GM23338 (cell line): ENCODE measurements around the gene POLR3E. TPM values are rescaled to one million over a fixed set of nuclear protein-coding genes. Genes with fewer than 3 reads are reported as not detected.

Experiments used
- ATAC-seq: fragments of 200-7000 bp; cut with Tn5 transposase; 3 replicates; pipeline ENCODE4 v1.9.1; 2020
- DNase-seq: peaks from one replicate; pipeline ENCODE4 v3.0.0-alpha.2; 2015; ENCODE audit warnings: low spot score
- H2AFZ ChIP-seq: fragments of 200-600 bp; sonication (generic); 2 replicates; pipeline ENCODE4 v1.8.0; 2016; ENCODE audit warnings: antibody characterized with exemption, mild to moderate bottlenecking, moderate library complexity
- H3F3A ChIP-seq: fragments of 200-600 bp; sonication (generic); replicated peaks from 2 replicates; pipeline ENCODE4 v1.8.0; 2017; ENCODE audit warnings: antibody characterized with exemption, mixed run types, low read depth
- H3K27ac ChIP-seq: fragments of 200-600 bp; sonication (generic); 2 replicates; pipeline ENCODE4 v1.6.1; 2016; ENCODE audit warnings: low read depth
- H3K27me3 ChIP-seq: fragments of 200-600 bp; sonication (generic); 2 replicates; pipeline ENCODE4 v1.8.0; 2016; ENCODE audit warnings: mild to moderate bottlenecking, mixed run types, moderate library complexity; ENCODE audit not compliant: insufficient read depth
- H3K36me3 ChIP-seq: fragments of 200-600 bp; sonication (generic); 2 replicates; pipeline ENCODE4 v1.8.0; 2016; ENCODE audit warnings: mild to moderate bottlenecking; ENCODE audit not compliant: insufficient read depth
- H3K4me1 ChIP-seq: fragments of 200-600 bp; sonication (generic); 2 replicates; pipeline ENCODE4 v1.8.0; 2016; ENCODE audit warnings: mild to moderate bottlenecking, moderate library complexity; ENCODE audit not compliant: insufficient read depth
- H3K4me2 ChIP-seq: fragments of 200-600 bp; sonication (generic); 2 replicates; pipeline ENCODE4 v1.7.1; 2017; ENCODE audit warnings: mixed run types
- H3K4me3 ChIP-seq: fragments of 200-600 bp; sonication (generic); 2 replicates; pipeline ENCODE4 v1.6.1; 2016; ENCODE audit warnings: mixed run types
- H3K79me2 ChIP-seq: fragments of 200-600 bp; sonication (generic); replicated peaks from 2 replicates; pipeline ENCODE4 v1.8.0; 2017; ENCODE audit warnings: mild to moderate bottlenecking; ENCODE audit not compliant: insufficient read depth
- H3K9me2 ChIP-seq: fragments of 200-600 bp; sonication (generic); 2 replicates; pipeline ENCODE4 v1.8.0; 2017; ENCODE audit not compliant: insufficient read depth
- H4K20me1 ChIP-seq: fragments of 200-600 bp; sonication (generic); replicated peaks from 2 replicates; pipeline ENCODE4 v1.8.0; 2017; ENCODE audit warnings: mild to moderate bottlenecking; ENCODE audit not compliant: insufficient read depth
- H3K27ac Mint-ChIP-seq: 2 replicates; pipeline ENCODE4 v1.8.0; 2020; ENCODE audit warnings: inconsistent platforms, mild to moderate bottlenecking, moderate library complexity, mixed read lengths
- H3K27me3 Mint-ChIP-seq: 3 replicates; pipeline ENCODE4 v1.8.0; 2022; ENCODE audit warnings: low read depth, mild to moderate bottlenecking, moderate library complexity, mixed read lengths, inconsistent platforms; ENCODE audit not compliant: insufficient read depth, poor library complexity
- H3K36me3 Mint-ChIP-seq: 3 replicates; pipeline ENCODE4 v1.8.0; 2021; ENCODE audit warnings: low read depth, mild to moderate bottlenecking, inconsistent platforms, moderate library complexity, mixed read lengths
- H3K4me1 Mint-ChIP-seq: 3 replicates; pipeline ENCODE4 v1.8.0; 2020; ENCODE audit warnings: mild to moderate bottlenecking, inconsistent platforms, mixed read lengths
- H3K4me3 Mint-ChIP-seq: 3 replicates; pipeline ENCODE4 v1.8.0; 2021; ENCODE audit warnings: moderate library complexity, mild to moderate bottlenecking, inconsistent platforms, mixed read lengths
- H3K9me3 Mint-ChIP-seq: 3 replicates; pipeline ENCODE4 v1.8.0; 2020; ENCODE audit warnings: moderate library complexity, mild to moderate bottlenecking, inconsistent platforms, mixed read lengths
- CREB1 ChIP-seq: fragments of 250-450 bp; sonication (Bioruptor Pico); IDR thresholded peaks from 2 replicates; pipeline ENCODE4 v1.5.0; 2020; ENCODE audit warnings: low read depth, mild to moderate bottlenecking, moderate library complexity
- CTCF ChIP-seq, 2 experiments: fragments of 200-600 bp in 1 of 2; sonication (generic) in 1 of 2; conservative IDR thresholded peaks; 2 replicates each; pipeline versions ENCODE4 v1.5.1 to v1.6.1; 2016 to 2017; ENCODE audit warnings: antibody characterized with exemption in 2 of 2, low read depth in 2 of 2, mild to moderate bottlenecking in 2 of 2, moderate library complexity in 1 of 2
- ETS1 ChIP-seq: IDR thresholded peaks from 2 replicates; pipeline ENCODE4 v1.6.1; 2016; ENCODE audit warnings: antibody characterized with exemption
- EZH2 ChIP-seq: fragments of 200-600 bp; sonication (generic); IDR thresholded peaks from one replicate; pipeline ENCODE4 v1.8.0; 2017; ENCODE audit warnings: antibody characterized with exemption, mild to moderate bottlenecking, low read depth; ENCODE audit not compliant: unreplicated experiment
- EZH2phosphoT487 ChIP-seq: fragments of 200-600 bp; sonication (generic); IDR thresholded peaks from one replicate; pipeline ENCODE4 v1.8.1; 2018; ENCODE audit warnings: antibody characterized with exemption; ENCODE audit not compliant: unreplicated experiment
- JUNB ChIP-seq: IDR thresholded peaks from one replicate; pipeline ENCODE4 v1.6.1; 2016; ENCODE audit warnings: antibody characterized with exemption; ENCODE audit not compliant: unreplicated experiment
- NANOG ChIP-seq: IDR thresholded peaks from 2 replicates; pipeline ENCODE4 v1.6.1; 2016; ENCODE audit warnings: antibody characterized with exemption, borderline replicate concordance
- POLR2AphosphoS5 ChIP-seq: IDR thresholded peaks from 2 replicates; pipeline ENCODE4 v1.6.1; 2016; ENCODE audit warnings: antibody characterized with exemption, low read depth
- REST ChIP-seq: IDR thresholded peaks from one replicate; pipeline ENCODE4 v1.6.1; 2018; ENCODE audit warnings: antibody characterized with exemption; ENCODE audit not compliant: unreplicated experiment
- STAT1 ChIP-seq: IDR thresholded peaks from one replicate; pipeline ENCODE4 v1.6.1; 2016; ENCODE audit warnings: antibody characterized with exemption; ENCODE audit not compliant: unreplicated experiment
- ZNF114 ChIP-seq: fragments of 250-450 bp; sonication (Bioruptor Pico); IDR thresholded peaks from 2 replicates; pipeline ENCODE4 v1.5.0; 2020; ENCODE audit warnings: mild to moderate bottlenecking, moderate library complexity
- ZNF331 ChIP-seq: fragments of 250-450 bp; sonication (Bioruptor Pico); IDR thresholded peaks from 2 replicates; pipeline ENCODE4 v1.5.0; 2020; ENCODE audit warnings: low read depth, mild to moderate bottlenecking, moderate library complexity
- polyA plus RNA-seq: library from polyadenylated mRNA; unstranded; fragments of >200 nt; fragmentation: Nextera tagmentation; extraction: Ambion mirVana; gene quantifications from 2 replicates; pipeline ENCODE4 v1.2.1, GENCODE V29; 2016
- total RNA-seq: library from RNA; depleted of rRNA; stranded (reverse); fragments of >200 nt; shearing (Covaris generic); gene quantifications from 2 replicates; pipeline ENCODE4 v1.2.3, GENCODE V29; 2014
- TF ChIP-seq, protein P1 (sequence below): fragments of 250-450 bp; sonication (Bioruptor Pico); IDR thresholded peaks from 2 replicates; pipeline ENCODE4 v1.5.0; 2020; ENCODE audit warnings: mild to moderate bottlenecking, moderate library complexity

POLR3E gene
- total and polyA plus RNA-seq, 2 experiments from 2014 or later: 62.7 to 141 TPM

GRCh38 chr16:22307838-22308237 lies 10.6 kb downstream of the POLR3E start:
- Mint-ChIP-seq H3K4me3 (no peak overlapping the region), H3K4me1 (no peaks in the 10 kb centered on the region), H3K27me3 (peaks cover 7% of the 10 kb centered on the region), H3K27ac (no peak overlapping the region), H3K36me3 (peaks cover 70% of the 10 kb centered on the region), H3K9me3 (no peaks in the 10 kb centered on the region; the same call in 2 of the 3 replicates)
- H2AFZ ChIP-seq: no peak overlapping the region
- ATAC-seq (no peak), DNase-seq (no peak)
- H3K4me1 ChIP-seq: no peaks in the 10 kb centered on the region
- H3K79me2 ChIP-seq: peaks cover 39% of the 10 kb centered on the region
- no peak overlapping the region for H3K4me3 ChIP-seq
- H3K36me3 ChIP-seq: peaks cover 14% of the 10 kb centered on the region; the same call in 1 of the 2 replicates
- TF ChIP-seq CREB1 (CRISPR knock-in tag) (no peak), POLR2AphosphoS5 (no peak), JUNB (no peak), EZH2 (no peak), CTCF (conservative IDR thresholded peaks at IDR 0.05; ENCODE audit: low read depth in 2 of 2) (no peak), ZNF331 (no peak), ZNF114 (CRISPR knock-in tag) (no peak), REST (no peak), EZH2phosphoT487 (no peak), STAT1 (no peak), NANOG (no peak), ETS1 (no peak)
- TF ChIP-seq, protein P1, sequence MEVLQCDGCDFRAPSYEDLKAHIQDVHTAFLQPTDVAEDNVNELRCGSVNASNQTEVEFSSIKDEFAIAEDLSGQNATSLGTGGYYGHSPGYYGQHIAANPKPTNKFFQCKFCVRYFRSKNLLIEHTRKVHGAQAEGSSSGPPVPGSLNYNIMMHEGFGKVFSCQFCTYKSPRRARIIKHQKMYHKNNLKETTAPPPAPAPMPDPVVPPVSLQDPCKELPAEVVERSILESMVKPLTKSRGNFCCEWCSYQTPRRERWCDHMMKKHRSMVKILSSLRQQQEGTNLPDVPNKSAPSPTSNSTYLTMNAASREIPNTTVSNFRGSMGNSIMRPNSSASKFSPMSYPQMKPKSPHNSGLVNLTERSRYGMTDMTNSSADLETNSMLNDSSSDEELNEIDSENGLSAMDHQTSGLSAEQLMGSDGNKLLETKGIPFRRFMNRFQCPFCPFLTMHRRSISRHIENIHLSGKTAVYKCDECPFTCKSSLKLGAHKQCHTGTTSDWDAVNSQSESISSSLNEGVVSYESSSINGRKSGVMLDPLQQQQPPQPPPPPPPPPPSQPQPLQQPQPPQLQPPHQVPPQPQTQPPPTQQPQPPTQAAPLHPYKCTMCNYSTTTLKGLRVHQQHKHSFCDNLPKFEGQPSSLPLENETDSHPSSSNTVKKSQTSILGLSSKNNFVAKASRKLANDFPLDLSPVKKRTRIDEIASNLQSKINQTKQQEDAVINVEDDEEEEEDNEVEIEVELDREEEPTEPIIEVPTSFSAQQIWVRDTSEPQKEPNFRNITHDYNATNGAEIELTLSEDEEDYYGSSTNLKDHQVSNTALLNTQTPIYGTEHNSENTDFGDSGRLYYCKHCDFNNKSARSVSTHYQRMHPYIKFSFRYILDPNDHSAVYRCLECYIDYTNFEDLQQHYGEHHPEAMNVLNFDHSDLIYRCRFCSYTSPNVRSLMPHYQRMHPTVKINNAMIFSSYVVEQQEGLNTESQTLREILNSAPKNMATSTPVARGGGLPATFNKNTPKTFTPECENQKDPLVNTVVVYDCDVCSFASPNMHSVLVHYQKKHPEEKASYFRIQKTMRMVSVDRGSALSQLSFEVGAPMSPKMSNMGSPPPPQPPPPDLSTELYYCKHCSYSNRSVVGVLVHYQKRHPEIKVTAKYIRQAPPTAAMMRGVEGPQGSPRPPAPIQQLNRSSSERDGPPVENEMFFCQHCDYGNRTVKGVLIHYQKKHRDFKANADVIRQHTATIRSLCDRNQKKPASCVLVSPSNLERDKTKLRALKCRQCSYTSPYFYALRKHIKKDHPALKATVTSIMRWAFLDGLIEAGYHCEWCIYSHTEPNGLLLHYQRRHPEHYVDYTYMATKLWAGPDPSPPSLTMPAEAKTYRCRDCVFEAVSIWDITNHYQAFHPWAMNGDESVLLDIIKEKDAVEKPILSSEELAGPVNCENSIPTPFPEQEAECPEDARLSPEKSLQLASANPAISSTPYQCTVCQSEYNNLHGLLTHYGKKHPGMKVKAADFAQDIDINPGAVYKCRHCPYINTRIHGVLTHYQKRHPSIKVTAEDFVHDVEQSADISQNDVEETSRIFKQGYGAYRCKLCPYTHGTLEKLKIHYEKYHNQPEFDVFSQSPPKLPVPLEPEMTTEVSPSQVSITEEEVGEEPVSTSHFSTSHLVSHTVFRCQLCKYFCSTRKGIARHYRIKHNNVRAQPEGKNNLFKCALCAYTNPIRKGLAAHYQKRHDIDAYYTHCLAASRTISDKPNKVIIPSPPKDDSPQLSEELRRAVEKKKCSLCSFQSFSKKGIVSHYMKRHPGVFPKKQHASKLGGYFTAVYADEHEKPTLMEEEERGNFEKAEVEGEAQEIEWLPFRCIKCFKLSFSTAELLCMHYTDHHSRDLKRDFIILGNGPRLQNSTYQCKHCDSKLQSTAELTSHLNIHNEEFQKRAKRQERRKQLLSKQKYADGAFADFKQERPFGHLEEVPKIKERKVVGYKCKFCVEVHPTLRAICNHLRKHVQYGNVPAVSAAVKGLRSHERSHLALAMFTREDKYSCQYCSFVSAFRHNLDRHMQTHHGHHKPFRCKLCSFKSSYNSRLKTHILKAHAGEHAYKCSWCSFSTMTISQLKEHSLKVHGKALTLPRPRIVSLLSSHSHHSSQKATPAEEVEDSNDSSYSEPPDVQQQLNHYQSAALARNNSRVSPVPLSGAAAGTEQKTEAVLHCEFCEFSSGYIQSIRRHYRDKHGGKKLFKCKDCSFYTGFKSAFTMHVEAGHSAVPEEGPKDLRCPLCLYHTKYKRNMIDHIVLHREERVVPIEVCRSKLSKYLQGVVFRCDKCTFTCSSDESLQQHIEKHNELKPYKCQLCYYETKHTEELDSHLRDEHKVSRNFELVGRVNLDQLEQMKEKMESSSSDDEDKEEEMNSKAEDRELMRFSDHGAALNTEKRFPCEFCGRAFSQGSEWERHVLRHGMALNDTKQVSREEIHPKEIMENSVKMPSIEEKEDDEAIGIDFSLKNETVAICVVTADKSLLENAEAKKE (CRISPR knock-in tag): no peak
- peaks cover 10% of the 10 kb centered on the region; the same call in 1 of the 2 replicates for H4K20me1 ChIP-seq
- no peaks in the 10 kb centered on the region for H3K27me3 ChIP-seq
- no peak overlapping the region for H3K4me2 ChIP-seq
- H3F3A ChIP-seq: peaks cover 11% of the 10 kb centered on the region; the same call in 1 of the 2 replicates
- H3K9me2 ChIP-seq: no peaks in the 10 kb centered on the region
- no peak overlapping the region for H3K27ac ChIP-seq
